HG02852 (cell line): ENCODE data around the gene TMEM132C.

Experiments
- ATAC-seq: cut with Tn5 transposase; IDR thresholded peaks from one replicate; pipeline ENCODE4 v1.9.1; 2021; ENCODE audit warnings: mild to moderate bottlenecking, moderate library complexity; ENCODE audit not compliant: unreplicated experiment

The TMEM132C gene

DNA sequence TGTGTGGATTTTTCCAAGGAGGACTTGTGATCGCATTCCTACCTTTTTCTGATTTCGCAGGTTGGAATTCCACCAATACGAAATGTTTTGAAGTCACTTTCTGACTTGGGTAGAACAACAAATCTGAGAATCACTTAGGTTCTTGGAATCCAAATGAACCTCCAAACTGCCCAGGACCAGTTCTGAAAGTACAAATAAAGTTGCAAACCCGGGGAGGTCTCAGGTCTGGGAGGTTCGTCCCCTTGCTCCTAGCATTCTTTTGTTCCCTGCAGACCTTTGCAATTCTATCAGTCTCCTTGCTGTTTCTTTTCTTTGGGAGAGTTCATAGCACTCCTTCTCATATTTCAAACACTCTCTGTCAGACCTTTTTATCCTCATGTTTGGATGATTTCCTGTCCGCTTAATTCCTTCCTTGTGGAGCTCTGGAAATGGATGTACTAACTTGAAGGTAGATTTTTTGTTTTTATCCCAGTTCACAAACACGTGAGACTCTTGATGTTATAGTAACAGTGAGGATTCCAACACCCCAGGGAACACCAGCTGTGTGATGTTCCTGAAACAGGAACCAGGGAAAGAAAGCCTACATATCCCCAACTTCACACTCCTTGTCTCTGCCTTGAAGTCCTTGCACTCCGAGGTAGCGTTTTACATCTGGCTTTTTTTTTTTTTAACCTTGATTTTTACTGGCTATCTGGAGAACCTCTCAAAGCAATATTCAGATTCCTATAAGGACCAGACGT, 70.6 kb downstream of the TMEM132C start:
- ATAC-seq, result no peak

- ATAC-seq, result no peak
Measured at GRCh38 chr12:128338386-128339125, 71.6 kb downstream of the TMEM132C start.

- no peak for ATAC-seq
Measured at GRCh38 chr12:128339126-128339520, 72.2 kb downstream of the TMEM132C start.

GRCh38 chr12:128339631-128340030, 72.7 kb downstream of the TMEM132C start:
- ATAC-seq, result no peak

DNA sequence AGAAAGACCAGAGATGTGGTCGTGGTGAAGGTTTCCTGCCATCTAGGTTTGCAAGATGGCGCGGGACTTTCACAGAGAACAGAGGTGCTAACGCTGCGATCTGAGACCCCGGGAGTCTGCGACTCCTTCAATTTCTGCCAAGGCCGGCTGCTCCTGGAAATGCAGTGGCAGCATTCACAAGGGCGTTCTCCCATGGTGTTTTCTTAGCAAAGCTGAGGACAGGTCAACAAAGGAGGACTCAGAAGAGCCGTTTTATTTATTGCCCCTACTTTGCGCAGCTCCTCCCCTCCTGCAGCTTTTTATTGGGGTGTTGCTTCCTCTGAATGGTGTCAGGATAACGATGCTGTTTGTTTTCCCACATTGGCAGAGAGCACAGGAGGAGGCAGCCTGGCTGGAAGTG, 86.3 kb downstream of the TMEM132C start:
- ATAC-seq, result no peak

- no peak for ATAC-seq
Measured at GRCh38 chr12:128356547-128356946, 89.6 kb downstream of the TMEM132C start.

DNA sequence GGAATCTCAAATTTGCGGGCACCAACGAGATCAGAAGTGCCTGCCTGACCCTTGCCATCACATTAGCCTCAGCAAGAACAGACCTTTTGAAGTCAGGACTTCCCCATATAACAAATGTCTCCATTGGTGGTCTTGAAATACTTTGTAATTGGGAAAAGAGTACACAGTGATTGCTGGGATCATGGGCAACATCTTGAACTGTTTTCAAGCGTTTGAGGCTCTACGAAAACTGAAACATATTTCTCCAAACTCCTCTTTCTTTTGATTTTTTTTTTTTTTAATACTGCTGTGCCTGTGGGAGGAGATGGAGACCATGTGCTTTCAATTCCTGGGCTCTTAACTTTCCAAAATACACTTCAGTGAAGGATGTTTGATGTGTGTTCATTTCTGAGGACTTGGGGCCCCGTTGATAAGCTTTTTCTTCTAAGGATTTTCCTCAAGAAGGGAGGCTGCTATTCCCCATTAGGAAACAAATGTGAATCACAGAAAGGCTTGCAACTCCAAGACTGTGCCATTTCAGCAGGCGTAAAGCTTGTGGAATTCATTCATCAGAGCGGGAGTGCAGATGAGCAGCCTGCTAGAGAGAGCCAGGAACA, 94.5 kb downstream of the TMEM132C start:
- no peak for ATAC-seq

DNA sequence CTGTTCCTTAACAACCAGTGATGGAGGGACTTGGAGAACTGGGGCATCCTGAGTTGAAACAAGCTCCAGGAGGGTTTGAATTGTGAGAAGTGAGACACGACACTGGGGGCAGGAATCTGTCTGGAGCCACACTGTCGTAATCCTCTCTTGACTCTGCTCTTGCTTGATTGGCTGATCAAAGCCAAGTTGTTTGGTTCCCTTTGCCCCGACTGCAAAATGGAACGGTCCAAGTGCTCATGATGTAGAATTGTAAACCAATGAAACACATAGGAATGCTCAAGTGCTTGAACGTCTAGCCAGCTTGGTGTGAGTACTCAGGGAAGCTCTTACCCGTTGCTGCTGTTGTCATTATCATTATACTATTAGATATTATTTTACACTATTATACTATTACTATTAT, 98.1 kb downstream of the TMEM132C start:
- no peak for ATAC-seq

DNA sequence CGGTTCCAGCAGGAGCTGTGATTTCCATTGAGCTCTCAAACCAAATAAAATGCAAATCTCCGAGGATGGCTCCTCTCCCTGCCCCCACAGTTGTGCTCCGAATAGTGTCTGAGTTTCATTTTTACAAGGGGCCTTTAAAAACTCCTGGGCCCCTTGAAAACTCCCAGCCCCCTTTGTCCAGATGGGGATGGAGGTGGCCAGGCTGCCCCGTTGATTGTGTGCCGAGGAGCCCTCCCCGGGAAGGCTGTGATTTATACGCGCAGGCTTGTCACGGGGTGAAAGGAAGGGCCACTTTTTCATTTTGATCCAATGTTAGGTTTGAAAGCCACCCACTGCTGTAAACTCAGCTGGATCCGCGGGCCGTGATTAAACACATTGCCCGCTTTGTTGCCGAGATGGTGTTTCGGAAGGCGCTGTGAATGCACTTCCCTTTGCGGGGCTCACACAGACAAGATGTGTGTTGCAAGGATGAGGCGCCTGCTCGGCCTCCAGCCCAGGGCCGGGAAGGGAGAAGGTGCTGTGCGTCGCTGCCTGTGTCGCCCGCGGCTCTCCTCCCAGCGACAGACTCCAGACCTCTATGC, 98.8 kb downstream of the TMEM132C start:
- ATAC-seq, result no peak

DNA sequence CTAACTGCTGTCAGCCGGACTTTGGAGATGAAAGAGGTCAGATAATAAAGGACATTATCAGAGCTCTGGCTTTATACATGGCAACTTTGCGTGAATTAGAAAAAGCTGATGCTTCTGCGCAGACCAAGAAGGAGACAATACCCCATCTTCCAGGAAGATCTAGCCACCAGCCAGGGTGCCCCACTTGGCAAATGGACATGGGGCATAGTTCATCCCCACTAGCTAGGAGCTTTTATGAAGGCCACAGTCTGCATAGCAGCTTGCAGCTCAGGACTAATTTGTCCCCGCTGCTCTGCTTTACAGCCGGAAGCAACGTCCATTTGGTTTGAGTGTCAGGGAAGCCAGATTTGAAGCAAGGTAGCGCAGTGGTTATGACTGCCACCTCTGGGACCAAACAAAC, 101.0 kb downstream of the TMEM132C start:
- no peak for ATAC-seq

DNA sequence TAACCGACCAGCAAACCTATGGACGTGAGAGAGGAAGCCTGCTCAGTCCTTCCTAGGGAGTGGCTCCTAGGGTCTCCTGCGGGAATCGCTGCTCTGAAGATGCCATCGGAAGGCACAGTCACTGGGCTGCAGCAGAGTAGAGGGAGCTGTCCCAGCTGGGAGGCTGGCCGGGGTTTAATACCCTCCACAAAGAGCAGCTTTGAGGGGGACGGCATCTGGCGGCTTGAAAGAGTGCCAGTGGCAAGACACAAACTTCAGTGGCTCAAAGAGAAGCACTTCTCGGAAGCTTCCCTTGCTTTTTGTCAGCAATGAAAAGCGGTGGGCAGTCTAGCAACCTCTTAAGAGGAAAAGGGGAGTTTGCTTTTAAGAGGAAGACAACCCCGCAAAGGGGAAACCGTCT, 114.6 kb downstream of the TMEM132C start:
- no peak for ATAC-seq

- ATAC-seq, result no peak
Measured at GRCh38 chr12:128381946-128382345, 115.0 kb downstream of the TMEM132C start.

- ATAC-seq, result no peak
Measured at GRCh38 chr12:128382946-128383345, 116.0 kb downstream of the TMEM132C start.

DNA sequence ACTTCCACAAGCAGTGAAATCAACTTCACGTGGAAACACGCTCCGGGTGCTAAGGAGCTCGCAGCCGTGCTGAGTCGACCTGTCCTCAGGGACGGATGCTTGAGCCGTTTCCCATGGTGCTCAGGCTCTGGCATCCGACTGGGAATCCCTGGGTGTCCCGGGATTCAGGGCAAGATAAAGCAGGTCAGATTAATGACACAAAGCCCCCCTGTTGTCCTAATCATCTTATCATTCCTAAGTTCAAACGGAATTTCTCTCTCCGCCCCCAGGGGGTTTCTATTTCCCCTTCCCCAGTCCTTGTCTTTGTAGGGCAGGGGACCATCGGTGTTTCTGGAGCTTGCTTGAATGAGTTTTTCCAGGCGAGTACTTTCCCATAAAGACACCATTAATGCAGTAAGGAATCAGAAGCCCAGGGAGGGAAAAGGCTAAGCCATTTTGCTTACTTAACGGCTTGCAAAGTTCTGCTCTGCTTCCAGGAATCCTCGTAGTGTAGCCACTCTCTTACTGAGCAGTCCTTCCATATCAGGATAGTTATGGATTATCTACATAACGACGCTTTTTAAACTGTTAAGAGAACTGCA, 116.5 kb downstream of the TMEM132C start:
- no peak for ATAC-seq

GRCh38 chr12:128385736-128386135, 118.8 kb downstream of the TMEM132C start:
- no peak for ATAC-seq

DNA sequence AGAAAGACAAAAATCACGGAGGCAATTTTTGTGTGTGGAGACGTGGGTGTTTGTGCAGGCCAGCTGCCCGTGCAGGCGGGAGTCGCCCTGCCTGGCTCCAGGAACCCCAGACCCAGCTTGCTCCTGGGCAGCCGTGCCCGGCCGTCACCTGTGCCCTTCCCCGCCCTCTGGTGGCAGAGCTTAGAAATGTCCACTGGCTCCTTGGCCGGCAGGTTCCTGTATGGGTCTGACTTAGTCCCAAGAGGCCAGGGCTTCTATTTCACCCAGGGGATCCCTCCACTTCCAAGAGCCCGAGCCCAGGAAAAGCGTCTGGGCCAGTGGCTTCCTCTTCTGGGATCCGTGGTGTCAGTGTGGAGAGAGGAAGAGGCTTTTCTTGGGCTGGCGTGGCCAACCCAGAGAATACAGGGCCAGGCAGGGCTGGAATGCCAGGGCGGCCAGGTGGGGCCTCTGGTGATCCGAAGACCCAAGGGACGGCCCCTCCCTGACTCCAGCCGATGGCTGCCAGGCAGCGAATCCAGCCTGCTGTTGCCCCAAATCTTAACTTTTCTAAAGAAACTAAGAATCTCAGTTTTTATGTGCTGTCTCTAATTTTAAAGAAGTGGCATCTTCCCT, 120.9 kb downstream of the TMEM132C start:
- no peak for ATAC-seq

GRCh38 chr12:128388461-128389000, 121.6 kb downstream of the TMEM132C start:
- no peak for ATAC-seq

DNA sequence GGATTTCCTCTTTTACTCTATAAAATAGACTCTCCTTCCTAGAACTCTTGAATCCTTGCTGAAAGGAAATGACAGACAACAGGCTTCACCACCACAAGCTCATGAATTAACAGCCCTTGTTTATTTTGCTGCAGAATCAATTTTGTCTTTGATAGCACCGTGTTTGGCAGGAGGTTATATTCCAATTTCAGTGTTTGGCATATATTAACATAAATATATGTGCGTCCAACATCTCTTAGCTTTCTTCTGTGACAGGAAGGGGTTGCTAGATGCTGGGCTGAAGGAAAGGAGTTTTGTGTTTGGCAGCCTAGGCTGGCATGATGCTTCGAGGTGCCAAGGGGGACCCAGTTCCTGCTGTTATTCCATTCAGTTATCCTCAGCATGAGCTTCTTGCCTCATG, 126.4 kb downstream of the TMEM132C start:
- ATAC-seq, result no peak

DNA sequence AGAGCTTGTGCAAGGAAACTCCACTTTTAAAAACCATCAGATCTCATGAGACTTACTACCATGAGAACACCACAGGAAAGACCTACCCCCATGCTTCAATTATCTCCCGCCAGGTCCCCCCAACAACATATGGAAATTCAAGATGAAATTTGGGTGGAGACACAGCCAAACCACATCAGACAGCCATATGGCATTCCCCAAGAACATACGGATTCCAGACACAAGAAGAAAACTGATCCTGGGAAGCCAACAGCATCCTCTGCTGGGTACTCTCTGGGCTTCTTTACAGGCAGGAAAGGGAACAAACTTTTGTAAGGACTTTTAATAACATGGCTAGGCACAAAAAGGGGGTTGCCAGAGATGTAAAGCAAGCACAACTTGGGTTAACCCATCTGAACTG, 127.2 kb downstream of the TMEM132C start:
- ATAC-seq, result no peak

DNA sequence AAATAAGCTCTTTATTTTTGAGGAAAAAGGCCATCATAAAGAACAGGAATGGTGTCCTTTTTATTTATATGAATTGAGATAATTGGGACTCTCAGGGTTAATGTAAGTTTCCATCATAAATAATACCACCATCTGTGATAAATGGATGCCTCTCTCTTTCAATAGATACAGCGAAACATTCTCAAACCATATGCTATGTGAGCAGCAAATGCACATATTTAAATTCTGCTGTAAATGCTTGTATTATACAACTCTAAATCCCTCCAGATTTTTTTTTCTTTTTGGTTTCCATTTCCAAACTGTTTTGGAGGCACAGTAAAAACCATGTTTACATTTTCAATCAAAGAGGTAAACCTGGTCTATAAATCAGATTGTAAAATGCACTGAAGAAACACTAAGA, 132.3 kb downstream of the TMEM132C start:
- ATAC-seq, result no peak
